HepG2 (cell line): Measurements from ENCODE around the gene LPIN3. TPM values are rescaled to one million over a fixed set of nuclear protein-coding genes. Genes with fewer than 3 reads are reported as not detected.

Experiments
- FOXC1 ChIP-seq: sonication (generic); formaldehyde crosslinking; IDR thresholded peaks from 2 replicates; pipeline ENCODE4 v1.8.0; 2022; ENCODE audit warnings: mild to moderate bottlenecking, missing genetic modification reagents, borderline replicate concordance
- GTF2F1 ChIP-seq: fragments of 150-350 bp; IDR thresholded peaks from 2 replicates; pipeline ENCODE4 v1.6.1; 2014; ENCODE audit warnings: low read length
- KAT2B ChIP-seq: fragments of 150-350 bp; IDR thresholded peaks from 2 replicates; pipeline ENCODE4 v1.6.1; 2014; ENCODE audit warnings: low read depth, low read length, borderline replicate concordance
- PAF1 ChIP-seq: IDR thresholded peaks from 2 replicates; pipeline ENCODE4 v1.6.1; 2016; ENCODE audit warnings: missing genetic modification reagents, missing compliant biosample characterization
- REST ChIP-seq, 2 experiments: IDR thresholded peaks; 2 replicates each; pipeline ENCODE4 v1.6.1; 2011 to 2012; ENCODE audit warnings: low read length in 2 of 2, borderline replicate concordance in 1 of 2, low read depth in 1 of 2, mild to moderate bottlenecking in 1 of 2, moderate library complexity in 1 of 2
- STAG1 ChIP-seq: sonication (generic); formaldehyde crosslinking; IDR thresholded peaks from 2 replicates; pipeline ENCODE4 v1.4.0; 2020; ENCODE audit warnings: missing genetic modification reagents
- STAT6 ChIP-seq: sonication (generic); formaldehyde crosslinking; IDR thresholded peaks from 2 replicates; pipeline ENCODE4 v1.4.0; 2020; ENCODE audit warnings: missing genetic modification reagents, mild to moderate bottlenecking, borderline replicate concordance
- ZBTB7A ChIP-seq: sonication (generic); formaldehyde crosslinking; IDR thresholded peaks from 2 replicates; pipeline ENCODE4 v1.8.0; 2022; ENCODE audit warnings: mild to moderate bottlenecking, missing genetic modification reagents
- ZMAT3 ChIP-seq: sonication (generic); formaldehyde crosslinking; conservative IDR thresholded peaks from 2 replicates; pipeline ENCODE4 v1.7.0; 2021; ENCODE audit warnings: missing genetic modification reagents
- ZNF343 ChIP-seq: sonication (generic); formaldehyde crosslinking; IDR thresholded peaks from 2 replicates; pipeline ENCODE4 v1.4.0; 2020; ENCODE audit warnings: mild to moderate bottlenecking, missing genetic modification reagents
- ZNF615 ChIP-seq: sonication (generic); formaldehyde crosslinking; IDR thresholded peaks from 2 replicates; pipeline ENCODE4 v1.5.0; 2020; ENCODE audit warnings: mild to moderate bottlenecking, missing genetic modification reagents, borderline replicate concordance
- ZNF678 ChIP-seq: sonication (generic); formaldehyde crosslinking; IDR thresholded peaks from 2 replicates; pipeline ENCODE4 v1.4.0; 2020; ENCODE audit warnings: mild to moderate bottlenecking, missing genetic modification reagents
- polyA plus RNA-seq, 8 experiments: library from polyadenylated mRNA; depleted of rRNA in 3 of 8; stranded (reverse) in 7 of 8; unstranded in 1 of 8; fragments of >200 nt; fragmentation: Illumina TruSeq in 4 of 8; extraction: Trizol in 4 of 8; gene quantifications; 2 replicates each; pipeline versions ENCODE4 v1.2.1 to v1.2.3, GENCODE V29; 2011 to 2016; ENCODE audit warnings: low read depth in 4 of 8, missing spikeins in 1 of 8, mixed read lengths in 1 of 8; ENCODE audit not compliant: insufficient read depth in 1 of 8
- total RNA-seq, 5 experiments: library from RNA; depleted of rRNA; stranded (reverse); fragments of >200 nt; fragmentation: Illumina TruSeq; extraction: Trizol; gene quantifications; 2 replicates each; pipeline ENCODE4 v1.2.3, GENCODE V29; 2016; ENCODE audit warnings: low read depth in 1 of 5
- TF ChIP-seq, protein P1 (sequence below): IDR thresholded peaks from 2 replicates; pipeline ENCODE4 v1.4.0; 2020; ENCODE audit warnings: mild to moderate bottlenecking, missing genetic modification reagents
- TF ChIP-seq, protein P2 (sequence below): sonication (generic); formaldehyde crosslinking; IDR thresholded peaks from 2 replicates; pipeline ENCODE4 v1.8.0; 2022; ENCODE audit warnings: mild to moderate bottlenecking, missing genetic modification reagents, moderate library complexity
- TF ChIP-seq, protein P3 (sequence below): sonication (generic); formaldehyde crosslinking; IDR thresholded peaks from 2 replicates; pipeline ENCODE4 v1.8.1; 2023; ENCODE audit warnings: mild to moderate bottlenecking, missing genetic modification reagents, borderline replicate concordance

The LPIN3 gene
- total and polyA plus RNA-seq, 2 of the 13 experiments (the other 11 are each of a cell fraction or from before 2014, with no cell fraction given) = 14.2 to 28.6 TPM

- TF ChIP-seq, protein P1, sequence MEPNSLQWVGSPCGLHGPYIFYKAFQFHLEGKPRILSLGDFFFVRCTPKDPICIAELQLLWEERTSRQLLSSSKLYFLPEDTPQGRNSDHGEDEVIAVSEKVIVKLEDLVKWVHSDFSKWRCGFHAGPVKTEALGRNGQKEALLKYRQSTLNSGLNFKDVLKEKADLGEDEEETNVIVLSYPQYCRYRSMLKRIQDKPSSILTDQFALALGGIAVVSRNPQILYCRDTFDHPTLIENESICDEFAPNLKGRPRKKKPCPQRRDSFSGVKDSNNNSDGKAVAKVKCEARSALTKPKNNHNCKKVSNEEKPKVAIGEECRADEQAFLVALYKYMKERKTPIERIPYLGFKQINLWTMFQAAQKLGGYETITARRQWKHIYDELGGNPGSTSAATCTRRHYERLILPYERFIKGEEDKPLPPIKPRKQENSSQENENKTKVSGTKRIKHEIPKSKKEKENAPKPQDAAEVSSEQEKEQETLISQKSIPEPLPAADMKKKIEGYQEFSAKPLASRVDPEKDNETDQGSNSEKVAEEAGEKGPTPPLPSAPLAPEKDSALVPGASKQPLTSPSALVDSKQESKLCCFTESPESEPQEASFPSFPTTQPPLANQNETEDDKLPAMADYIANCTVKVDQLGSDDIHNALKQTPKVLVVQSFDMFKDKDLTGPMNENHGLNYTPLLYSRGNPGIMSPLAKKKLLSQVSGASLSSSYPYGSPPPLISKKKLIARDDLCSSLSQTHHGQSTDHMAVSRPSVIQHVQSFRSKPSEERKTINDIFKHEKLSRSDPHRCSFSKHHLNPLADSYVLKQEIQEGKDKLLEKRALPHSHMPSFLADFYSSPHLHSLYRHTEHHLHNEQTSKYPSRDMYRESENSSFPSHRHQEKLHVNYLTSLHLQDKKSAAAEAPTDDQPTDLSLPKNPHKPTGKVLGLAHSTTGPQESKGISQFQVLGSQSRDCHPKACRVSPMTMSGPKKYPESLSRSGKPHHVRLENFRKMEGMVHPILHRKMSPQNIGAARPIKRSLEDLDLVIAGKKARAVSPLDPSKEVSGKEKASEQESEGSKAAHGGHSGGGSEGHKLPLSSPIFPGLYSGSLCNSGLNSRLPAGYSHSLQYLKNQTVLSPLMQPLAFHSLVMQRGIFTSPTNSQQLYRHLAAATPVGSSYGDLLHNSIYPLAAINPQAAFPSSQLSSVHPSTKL (CRISPR knock-in tag) = peak; percentile 49; the same call in 1 of the 2 replicates
- TF ChIP-seq ZBTB7A (CRISPR knock-in tag) = peak; percentile 93; the same call in 1 of the 2 replicates
- no peak for TF ChIP-seq ZMAT3
- no peak for TF ChIP-seq GTF2F1
- TF ChIP-seq, protein P2, sequence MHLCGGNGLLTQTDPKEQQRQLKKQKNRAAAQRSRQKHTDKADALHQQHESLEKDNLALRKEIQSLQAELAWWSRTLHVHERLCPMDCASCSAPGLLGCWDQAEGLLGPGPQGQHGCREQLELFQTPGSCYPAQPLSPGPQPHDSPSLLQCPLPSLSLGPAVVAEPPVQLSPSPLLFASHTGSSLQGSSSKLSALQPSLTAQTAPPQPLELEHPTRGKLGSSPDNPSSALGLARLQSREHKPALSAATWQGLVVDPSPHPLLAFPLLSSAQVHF (CRISPR knock-in tag) = no peak
- TF ChIP-seq STAT6 (CRISPR knock-in tag) = no peak
- no peak for TF ChIP-seq KAT2B
- TF ChIP-seq, protein P3, sequence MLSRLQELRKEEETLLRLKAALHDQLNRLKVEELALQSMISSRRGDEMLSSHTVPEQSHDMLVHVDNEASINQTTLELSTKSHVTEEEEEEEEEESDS (CRISPR knock-in tag) = no peak
- TF ChIP-seq ZNF678 = peak; percentile 88; the same call in 1 of the 2 replicates
- no peak for TF ChIP-seq REST (IDR thresholded peaks at IDR 0.05; ENCODE audit: borderline replicate concordance in 1 of 2, low read depth in 1 of 2, low read length in 2 of 2)
- no peak for TF ChIP-seq ZNF343
- no peak for TF ChIP-seq PAF1 (CRISPR knock-in tag)
- TF ChIP-seq STAG1 (CRISPR knock-in tag) = no peak
- peak; percentile 96; the same call in 1 of the 2 replicates for TF ChIP-seq FOXC1 (CRISPR knock-in tag)
- TF ChIP-seq ZNF615 (CRISPR knock-in tag) = no peak
Observed at GRCh38 chr20:41316602-41317545, 23.7 kb upstream of the LPIN3 start (continued).
